ENCODE data around the gene FRAS1.

DNA sequence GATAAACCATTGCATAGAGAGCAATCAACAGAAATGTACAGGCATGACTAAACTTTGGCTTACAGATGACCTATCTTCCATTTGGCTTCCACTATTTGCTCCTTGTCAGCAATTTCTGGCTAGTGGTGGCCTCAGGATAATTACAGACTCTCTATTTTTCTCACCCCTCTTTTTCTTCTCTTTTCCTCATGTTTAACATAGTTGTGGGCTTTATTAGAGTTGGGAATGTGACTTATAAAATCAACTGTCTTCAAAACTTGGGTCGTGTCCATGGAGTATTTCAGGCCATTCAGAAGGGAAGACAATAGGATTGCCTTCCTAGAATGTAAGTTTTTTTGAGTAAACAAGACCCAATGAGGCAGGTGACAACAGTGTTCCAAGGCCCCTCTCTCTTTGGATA, 236.2 kb downstream of the FRAS1 start:
- TF ChIP-seq, protein P1, sequence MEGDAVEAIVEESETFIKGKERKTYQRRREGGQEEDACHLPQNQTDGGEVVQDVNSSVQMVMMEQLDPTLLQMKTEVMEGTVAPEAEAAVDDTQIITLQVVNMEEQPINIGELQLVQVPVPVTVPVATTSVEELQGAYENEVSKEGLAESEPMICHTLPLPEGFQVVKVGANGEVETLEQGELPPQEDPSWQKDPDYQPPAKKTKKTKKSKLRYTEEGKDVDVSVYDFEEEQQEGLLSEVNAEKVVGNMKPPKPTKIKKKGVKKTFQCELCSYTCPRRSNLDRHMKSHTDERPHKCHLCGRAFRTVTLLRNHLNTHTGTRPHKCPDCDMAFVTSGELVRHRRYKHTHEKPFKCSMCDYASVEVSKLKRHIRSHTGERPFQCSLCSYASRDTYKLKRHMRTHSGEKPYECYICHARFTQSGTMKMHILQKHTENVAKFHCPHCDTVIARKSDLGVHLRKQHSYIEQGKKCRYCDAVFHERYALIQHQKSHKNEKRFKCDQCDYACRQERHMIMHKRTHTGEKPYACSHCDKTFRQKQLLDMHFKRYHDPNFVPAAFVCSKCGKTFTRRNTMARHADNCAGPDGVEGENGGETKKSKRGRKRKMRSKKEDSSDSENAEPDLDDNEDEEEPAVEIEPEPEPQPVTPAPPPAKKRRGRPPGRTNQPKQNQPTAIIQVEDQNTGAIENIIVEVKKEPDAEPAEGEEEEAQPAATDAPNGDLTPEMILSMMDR (IDR thresholded peaks at IDR 0.05): no peak
- TF ChIP-seq EZH2 (IDR thresholded peaks at IDR 0.05; ENCODE audit: borderline replicate concordance, insufficient read depth, low read depth, low read length, poor library complexity, severe bottlenecking): no peak
